HG02970 (cell line): ENCODE results near the gene ANTXR2.
"Not testable (repeated sequence)": the region's sequence is repeated elsewhere in the genome, so short reads cannot be mapped to it uniquely, and the experiment has no call there.

Experiments
- ATAC-seq: cut with Tn5 transposase; IDR thresholded peaks from one replicate; pipeline ENCODE4 v1.9.1; 2021; ENCODE audit warnings: mild to moderate bottlenecking, moderate library complexity, moderate number of reproducible peaks; ENCODE audit not compliant: unreplicated experiment, low FRiP score

The ANTXR2 gene

GRCh38 chr4:79934660-79935059, 138.4 kb downstream of the ANTXR2 start:
- ATAC-seq, result no peak

- no peak for ATAC-seq
Measured at GRCh38 chr4:79927931-79928330, 145.1 kb downstream of the ANTXR2 start.

GRCh38 chr4:79923281-79923680, 149.7 kb downstream of the ANTXR2 start:
- ATAC-seq, result no peak

- no peak for ATAC-seq
Measured at GRCh38 chr4:79922011-79922410, 151.0 kb downstream of the ANTXR2 start.

- ATAC-seq, result no peak
Measured at GRCh38 chr4:79920163-79920853, 152.7 kb downstream of the ANTXR2 start.

GRCh38 chr4:79918292-79918691, 154.7 kb downstream of the ANTXR2 start:
- ATAC-seq, result no peak

GRCh38 chr4:79917246-79917645, 155.8 kb downstream of the ANTXR2 start:
- ATAC-seq, result no peak

- ATAC-seq, result no peak
Measured at GRCh38 chr4:79915246-79915645, 157.8 kb downstream of the ANTXR2 start.

GRCh38 chr4:79913581-79913980, 159.4 kb downstream of the ANTXR2 start:
- no peak for ATAC-seq

GRCh38 chr4:79907001-79907400, 166.0 kb downstream of the ANTXR2 start:
- ATAC-seq, result no peak

GRCh38 chr4:79906303-79906702, 166.7 kb downstream of the ANTXR2 start:
- no peak for ATAC-seq

- ATAC-seq, result no peak
Measured at GRCh38 chr4:79905212-79905611, 167.8 kb downstream of the ANTXR2 start.

GRCh38 chr4:79904331-79904730, 168.7 kb downstream of the ANTXR2 start:
- ATAC-seq, result no peak

GRCh38 chr4:79900182-79900581, 172.8 kb downstream of the ANTXR2 start:
- no peak for ATAC-seq

- no peak for ATAC-seq
Measured at GRCh38 chr4:79899481-79899880, 173.5 kb downstream of the ANTXR2 start.

- no peak for ATAC-seq
Measured at GRCh38 chr4:79898055-79898454, 175.0 kb downstream of the ANTXR2 start.

- no peak for ATAC-seq
Measured at GRCh38 chr4:79897174-79897573, 175.9 kb downstream of the ANTXR2 start.

GRCh38 chr4:79893456-79893855, 179.6 kb downstream of the ANTXR2 start:
- no peak for ATAC-seq

GRCh38 chr4:79889026-79889425, 184.0 kb downstream of the ANTXR2 start:
- ATAC-seq, result not testable (repeated sequence)

- ATAC-seq, result no peak
Measured at GRCh38 chr4:79886557-79886956, 186.5 kb downstream of the ANTXR2 start.

GRCh38 chr4:79886021-79886420, 187.0 kb downstream of the ANTXR2 start:
- no peak for ATAC-seq

GRCh38 chr4:79883290-79883689, 189.7 kb downstream of the ANTXR2 start:
- no peak for ATAC-seq

- ATAC-seq, result no peak
Measured at GRCh38 chr4:79882806-79883205, 190.2 kb downstream of the ANTXR2 start.
